Liver (tissue), 9 donors: ENCODE measurements around the gene SH2D3C. TPM values are rescaled to one million over a fixed set of nuclear protein-coding genes. Genes with fewer than 3 reads are reported as not detected.
A peak's percentile ranks its signal among the peaks of the same experiment; 100 is the strongest.

Source experiments
- DNase-seq: peaks from one replicate; pipeline ENCODE4 v3.0.0-alpha.2; 2017; ENCODE audit warnings: low spot score
- H3K27ac ChIP-seq, 2 donors: one replicate each; pipeline ENCODE4 v1.7.0; 2013; ENCODE audit warnings: inconsistent platforms in 2 of 2, low read length in 2 of 2, control low read depth in 1 of 2, low read depth in 1 of 2, mild to moderate bottlenecking in 1 of 2
- H3K27me3 ChIP-seq, 4 donors: one replicate each; pipeline versions ENCODE4 v1.6.1 to v1.7.0; 2013; ENCODE audit warnings: low read length in 3 of 4, inconsistent platforms in 1 of 4, mild to moderate bottlenecking in 1 of 4, moderate library complexity in 1 of 4; ENCODE audit not compliant: control insufficient read depth in 4 of 4, insufficient read depth in 4 of 4
- H3K36me3 ChIP-seq, 4 donors: one replicate each; pipeline versions ENCODE4 v1.6.1 to v1.7.0; 2013; ENCODE audit warnings: low read length in 3 of 4, mild to moderate bottlenecking in 3 of 4, low read depth in 1 of 4, moderate library complexity in 1 of 4; ENCODE audit not compliant: control insufficient read depth in 4 of 4, insufficient read depth in 3 of 4
- H3K4me1 ChIP-seq, 4 donors: one replicate each; pipeline versions ENCODE4 v1.6.1 to v1.7.0; 2013; ENCODE audit warnings: low read length in 3 of 4, mild to moderate bottlenecking in 3 of 4, moderate library complexity in 1 of 4; ENCODE audit not compliant: control insufficient read depth in 4 of 4, insufficient read depth in 4 of 4
- H3K4me3 ChIP-seq, 3 donors: one replicate each; pipeline versions ENCODE4 v1.6.1 to v1.7.0; 2013; ENCODE audit warnings: low read length in 3 of 3, control low read depth in 1 of 3, low read depth in 1 of 3, mild to moderate bottlenecking in 1 of 3
- H3K9ac ChIP-seq, 2 donors: one replicate each; pipeline ENCODE4 v1.7.0; 2013; ENCODE audit warnings: low read length in 2 of 2, mild to moderate bottlenecking in 2 of 2, moderate library complexity in 2 of 2, control low read depth in 1 of 2, low read depth in 1 of 2
- H3K9me3 ChIP-seq, 4 donors: one replicate each; pipeline versions ENCODE4 v1.6.1 to v1.7.0; 2013; ENCODE audit warnings: low read length in 3 of 4; ENCODE audit not compliant: control insufficient read depth in 4 of 4
- EGR1 ChIP-seq, 2 donors: IDR thresholded peaks; 2 replicates each; pipeline ENCODE4 v1.6.1; 2016 to 2018; ENCODE audit warnings: antibody characterized with exemption in 2 of 2, low read depth in 2 of 2
- FOXA1 ChIP-seq: IDR thresholded peaks from 2 replicates; pipeline ENCODE4 v1.6.1; 2016; ENCODE audit warnings: antibody characterized with exemption
- FOXA2 ChIP-seq: IDR thresholded peaks from 2 replicates; pipeline ENCODE4 v1.6.1; 2016; ENCODE audit warnings: antibody characterized with exemption
- GABPA ChIP-seq, 2 donors: IDR thresholded peaks in 1 of 2; conservative IDR thresholded peaks in 1 of 2; 2 replicates each; pipeline ENCODE4 v1.6.1; 2016; ENCODE audit warnings: antibody characterized with exemption in 2 of 2, mild to moderate bottlenecking in 1 of 2, moderate library complexity in 1 of 2
- HNF4A ChIP-seq, 2 donors: conservative IDR thresholded peaks; 2 replicates each; pipeline ENCODE4 v1.6.1; 2016; ENCODE audit warnings: antibody characterized with exemption in 2 of 2, mild to moderate bottlenecking in 2 of 2
- NR2F2 ChIP-seq: IDR thresholded peaks from 2 replicates; pipeline ENCODE4 v1.6.1; 2016; ENCODE audit warnings: antibody characterized with exemption
- RAD21 ChIP-seq, 2 donors: IDR thresholded peaks; 2 replicates each; pipeline ENCODE4 v1.6.1; 2016; ENCODE audit warnings: antibody characterized with exemption in 2 of 2, mild to moderate bottlenecking in 2 of 2
- REST ChIP-seq: IDR thresholded peaks from 2 replicates; pipeline ENCODE4 v1.6.1; 2016; ENCODE audit warnings: antibody characterized with exemption, mild to moderate bottlenecking
- RXRA ChIP-seq, 2 donors: IDR thresholded peaks; 2 replicates each; pipeline ENCODE4 v1.6.1; 2017 to 2018; ENCODE audit warnings: antibody characterized with exemption in 2 of 2, mild to moderate bottlenecking in 1 of 2
- SP1 ChIP-seq: IDR thresholded peaks from 2 replicates; pipeline ENCODE4 v1.6.1; 2018; ENCODE audit warnings: antibody characterized with exemption, mild to moderate bottlenecking
- TAF1 ChIP-seq: conservative IDR thresholded peaks from 2 replicates; pipeline ENCODE4 v1.6.1; 2016; ENCODE audit warnings: antibody characterized with exemption, mild to moderate bottlenecking
- WGBS: extraction: QIAGEN DNeasy Blood & Tissue Kit; methylation state at CpG from one replicate; pipeline ENCODE4 v1.1.7; 2013; 5-methylcytosine and 5-hydroxymethylcytosine counted together
- polyA plus RNA-seq, 2 donors: library from polyadenylated mRNA; stranded (reverse) in 1 of 2; unstranded in 1 of 2; fragments of 200-250 nt in 1 of 2; fragments of >200 nt in 1 of 2; fragmentation: Nextera tagmentation in 1 of 2; extraction: Ambion mirVana in 1 of 2; gene quantifications; one replicate each; pipeline versions ENCODE4 v1.2.1 to v1.2.3, GENCODE V29; 2013 to 2015
- total RNA-seq, 2 donors: library from RNA; depleted of rRNA; stranded (reverse); fragments of >200 nt; gene quantifications; one replicate each; pipeline ENCODE4 v1.2.3, GENCODE V29; 2014
- TF ChIP-seq, protein P1 (sequence below): fragments of 150-350 bp; IDR thresholded peaks from 2 replicates; pipeline ENCODE4 v1.5.1; 2017; ENCODE audit warnings: improper control_type of control experiment, low read depth, low read length; ENCODE audit not compliant: missing input control
- TF ChIP-seq, protein P2 (sequence below): IDR thresholded peaks from 2 replicates; pipeline ENCODE4 v1.6.1; 2016; ENCODE audit warnings: antibody characterized with exemption
- TF ChIP-seq, protein P3 (sequence below): IDR thresholded peaks from 2 replicates; pipeline ENCODE4 v1.6.1; 2016; ENCODE audit warnings: antibody characterized with exemption
- TF ChIP-seq, protein P4 (sequence below): IDR thresholded peaks from 2 replicates; pipeline ENCODE4 v1.6.1; 2016; ENCODE audit warnings: antibody characterized with exemption
- donor health status: healthy.
- donor health status: healthy.
- donor health status: healthy.
- donor health status: healthy.
- donor health status: healthy.

Gene SH2D3C
- total and polyA plus RNA-seq, 4 donors = 2.2 to 5.1 (median 3.9) TPM

- H3K4me1 ChIP-seq = peaks cover 11 to 57% (median 45%) of the 10 kb centered on the region in 4 donors
- H3K36me3 ChIP-seq = peaks cover 9 to 28% (median 25%) of the 10 kb centered on the region in 4 donors
- no peaks in the 10 kb centered on the region for H3K27me3 ChIP-seq
- peak within 1 kb of the TSS; percentile 89 to 90 for H3K27ac ChIP-seq
- peak within 1 kb of the TSS; percentile 75 to 79 for H3K9ac ChIP-seq
- H3K4me3 ChIP-seq = peak within 1 kb of the TSS; percentile 57 to 89 (median 89)
- peak; percentile 93 for DNase-seq
- WGBS = under 1% methylated on average over 75 of the region's 75 CpGs
- H3K9me3 ChIP-seq = no peaks in the 10 kb centered on the region
- TF ChIP-seq EGR1 (IDR thresholded peaks at IDR 0.05; ENCODE audit: low read depth in 2 of 2) (no peak), GABPA (IDR thresholded peaks at IDR 0.05 in 1 of 2, conservative IDR thresholded peaks at IDR 0.05 in 1 of 2) (peak; percentile 46 to 82), REST (no peak), SP1 (no peak)
Observed at GRCh38 chr9:127785933-127786772, 7.7 kb upstream of the SH2D3C start, which contains the start of gene CDK9. Gene CDK9 (plus strand): TSS chr9:127786034. CDS start chr9:127786149, 115 bp downstream.

DNA sequence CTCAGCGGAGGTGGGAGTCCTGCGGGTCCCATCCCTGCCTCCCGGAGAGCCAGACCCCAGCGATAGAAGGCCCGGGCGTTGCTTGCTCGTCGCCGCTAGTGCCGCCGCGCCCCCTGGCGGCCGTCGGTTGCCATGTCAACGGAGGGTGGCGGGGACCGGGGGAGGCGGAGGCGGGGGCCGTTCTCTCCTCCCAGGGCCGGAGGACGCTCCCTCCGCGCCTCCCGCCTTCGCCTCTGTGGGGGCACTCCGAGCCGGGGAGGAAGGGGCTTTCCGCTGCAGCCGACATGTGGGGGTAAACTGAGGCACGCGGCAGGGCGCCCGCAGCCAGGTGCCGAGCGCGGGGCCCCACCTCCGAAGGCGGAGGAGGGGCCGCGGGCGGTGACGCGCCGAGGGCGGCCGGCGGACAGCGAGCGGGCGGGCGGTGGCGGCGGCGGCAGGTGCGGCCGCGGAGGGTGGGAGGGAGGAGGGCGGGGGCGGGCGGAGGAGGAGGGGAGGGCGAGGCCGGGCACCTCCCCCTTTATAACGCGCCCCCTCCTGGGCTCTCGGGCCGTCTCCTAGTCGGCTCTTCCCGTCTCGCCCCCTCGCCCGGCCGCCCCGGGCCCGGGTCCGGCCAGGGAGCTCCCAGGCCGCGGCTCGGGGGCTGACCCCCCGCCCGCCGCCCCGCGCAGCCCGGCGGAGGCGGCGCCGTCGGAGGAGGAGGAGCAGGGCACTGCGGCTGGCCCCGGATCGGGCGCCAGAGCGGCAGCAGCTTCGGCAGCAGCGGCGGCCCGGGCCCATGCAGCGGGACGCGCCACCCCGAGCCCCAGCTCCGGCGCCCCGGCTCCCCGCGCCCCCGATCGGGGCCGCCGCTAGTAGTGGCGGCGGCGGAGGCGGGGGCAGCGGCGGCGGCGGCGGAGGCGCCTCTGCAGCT, 6.8 kb upstream of the SH2D3C start:
- Histone ChIP-seq H3K36me3 (peaks cover 8 to 21% (median 19%) of the 10 kb centered on the region in 4 donors), H3K4me1 (peaks cover 10 to 50% (median 37%) of the 10 kb centered on the region in 4 donors), H3K9me3 (no peaks in the 10 kb centered on the region), H3K27me3 (no peaks in the 10 kb centered on the region), H3K27ac (peak overlapping the region; percentile 88 to 90), H3K4me3 (peak overlapping the region; percentile 28 to 89 (median 47)), H3K9ac (peak overlapping the region in 1 of 2 donors; percentile 8)
- peak; percentile 89 for DNase-seq
- under 1% methylated on average over 120 of the region's 123 CpGs for WGBS
- TF ChIP-seq, protein P1, sequence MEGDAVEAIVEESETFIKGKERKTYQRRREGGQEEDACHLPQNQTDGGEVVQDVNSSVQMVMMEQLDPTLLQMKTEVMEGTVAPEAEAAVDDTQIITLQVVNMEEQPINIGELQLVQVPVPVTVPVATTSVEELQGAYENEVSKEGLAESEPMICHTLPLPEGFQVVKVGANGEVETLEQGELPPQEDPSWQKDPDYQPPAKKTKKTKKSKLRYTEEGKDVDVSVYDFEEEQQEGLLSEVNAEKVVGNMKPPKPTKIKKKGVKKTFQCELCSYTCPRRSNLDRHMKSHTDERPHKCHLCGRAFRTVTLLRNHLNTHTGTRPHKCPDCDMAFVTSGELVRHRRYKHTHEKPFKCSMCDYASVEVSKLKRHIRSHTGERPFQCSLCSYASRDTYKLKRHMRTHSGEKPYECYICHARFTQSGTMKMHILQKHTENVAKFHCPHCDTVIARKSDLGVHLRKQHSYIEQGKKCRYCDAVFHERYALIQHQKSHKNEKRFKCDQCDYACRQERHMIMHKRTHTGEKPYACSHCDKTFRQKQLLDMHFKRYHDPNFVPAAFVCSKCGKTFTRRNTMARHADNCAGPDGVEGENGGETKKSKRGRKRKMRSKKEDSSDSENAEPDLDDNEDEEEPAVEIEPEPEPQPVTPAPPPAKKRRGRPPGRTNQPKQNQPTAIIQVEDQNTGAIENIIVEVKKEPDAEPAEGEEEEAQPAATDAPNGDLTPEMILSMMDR = peak; percentile 63
- TF ChIP-seq EGR1 (IDR thresholded peaks at IDR 0.05; ENCODE audit: low read depth in 2 of 2) = no peak
- no peak for TF ChIP-seq HNF4A (conservative IDR thresholded peaks at IDR 0.05)
- TF ChIP-seq, protein P2, sequence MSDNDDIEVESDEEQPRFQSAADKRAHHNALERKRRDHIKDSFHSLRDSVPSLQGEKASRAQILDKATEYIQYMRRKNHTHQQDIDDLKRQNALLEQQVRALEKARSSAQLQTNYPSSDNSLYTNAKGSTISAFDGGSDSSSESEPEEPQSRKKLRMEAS = no peak
- TF ChIP-seq SP1 = no peak
- TF ChIP-seq, protein P3, sequence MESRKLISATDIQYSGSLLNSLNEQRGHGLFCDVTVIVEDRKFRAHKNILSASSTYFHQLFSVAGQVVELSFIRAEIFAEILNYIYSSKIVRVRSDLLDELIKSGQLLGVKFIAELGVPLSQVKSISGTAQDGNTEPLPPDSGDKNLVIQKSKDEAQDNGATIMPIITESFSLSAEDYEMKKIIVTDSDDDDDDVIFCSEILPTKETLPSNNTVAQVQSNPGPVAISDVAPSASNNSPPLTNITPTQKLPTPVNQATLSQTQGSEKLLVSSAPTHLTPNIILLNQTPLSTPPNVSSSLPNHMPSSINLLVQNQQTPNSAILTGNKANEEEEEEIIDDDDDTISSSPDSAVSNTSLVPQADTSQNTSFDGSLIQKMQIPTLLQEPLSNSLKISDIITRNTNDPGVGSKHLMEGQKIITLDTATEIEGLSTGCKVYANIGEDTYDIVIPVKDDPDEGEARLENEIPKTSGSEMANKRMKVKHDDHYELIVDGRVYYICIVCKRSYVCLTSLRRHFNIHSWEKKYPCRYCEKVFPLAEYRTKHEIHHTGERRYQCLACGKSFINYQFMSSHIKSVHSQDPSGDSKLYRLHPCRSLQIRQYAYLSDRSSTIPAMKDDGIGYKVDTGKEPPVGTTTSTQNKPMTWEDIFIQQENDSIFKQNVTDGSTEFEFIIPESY = no peak
- peak; percentile 2 for TF ChIP-seq FOXA2
- TF ChIP-seq FOXA1 = no peak
- TF ChIP-seq RAD21 (IDR thresholded peaks at IDR 0.05) = peak; percentile 76 to 87
- no peak for TF ChIP-seq TAF1
- no peak for TF ChIP-seq NR2F2
- TF ChIP-seq, protein P4, sequence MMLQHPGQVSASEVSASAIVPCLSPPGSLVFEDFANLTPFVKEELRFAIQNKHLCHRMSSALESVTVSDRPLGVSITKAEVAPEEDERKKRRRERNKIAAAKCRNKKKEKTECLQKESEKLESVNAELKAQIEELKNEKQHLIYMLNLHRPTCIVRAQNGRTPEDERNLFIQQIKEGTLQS = no peak
- no peak for TF ChIP-seq RXRA (IDR thresholded peaks at IDR 0.05)
